Measurements from ENCODE around the gene ABTB2.

Gene ABTB2

GRCh38 chr11:34150494-34151151 is 207.2 kb downstream of the ABTB2 start:
- in situ Hi-C loops (cut with HindIII; ENCODE audit: low pct_ligation_motif_present, low sequenced_read_pairs) = loop anchor here (25.0 kb wide), 1 partner anchor 337 kb away; no protein-coding TSS in a partner anchor
- Histone ChIP-seq H3K36me3 (replicated peaks) (peaks cover 42% of the 10 kb centered on the region), H3K27ac (no peak overlapping the region), H3K4me3 (ENCODE audit: low read depth, low read length) (no peak overlapping the region), H3K27me3 (replicated peaks) (no peaks in the 10 kb centered on the region)
- DNase-seq = no peak
- no peak for TF ChIP-seq CTCF (IDR thresholded peaks at IDR 0.05; ENCODE audit: low read depth, low read length, missing control alignments)

- H3K36me3 ChIP-seq (replicated peaks) = peaks cover 43% of the 10 kb centered on the region
- no peak for DNase-seq
- no peaks in the 10 kb centered on the region for H3K27me3 ChIP-seq (replicated peaks)
- no peak overlapping the region for H3K27ac ChIP-seq
- no peak overlapping the region for H3K4me3 ChIP-seq (ENCODE audit: low read depth, low read length)
- peak; percentile 65 for TF ChIP-seq CTCF (IDR thresholded peaks at IDR 0.05; ENCODE audit: low read depth, low read length, missing control alignments)
- in situ Hi-C loops (cut with HindIII; ENCODE audit: low pct_ligation_motif_present, low sequenced_read_pairs) = loop anchor here (25.0 kb wide), 1 partner anchor 338 kb away; no protein-coding TSS in a partner anchor
Measured at GRCh38 chr11:34149786-34150185, 208.0 kb downstream of the ABTB2 start.

GRCh38 chr11:34149274-34149673 is 208.5 kb downstream of the ABTB2 start:
- H3K27me3 ChIP-seq (replicated peaks) = no peaks in the 10 kb centered on the region
- no peak overlapping the region for H3K27ac ChIP-seq
- H3K4me3 ChIP-seq (ENCODE audit: low read depth, low read length) = no peak overlapping the region
- peaks cover 48% of the 10 kb centered on the region for H3K36me3 ChIP-seq (replicated peaks)
- in situ Hi-C loops (cut with HindIII; ENCODE audit: low pct_ligation_motif_present, low sequenced_read_pairs) = no loop called here
- no peak for TF ChIP-seq CTCF (IDR thresholded peaks at IDR 0.05; ENCODE audit: low read depth, low read length, missing control alignments)
- no peak for DNase-seq

- Histone ChIP-seq H3K36me3 (replicated peaks) (peaks cover 53% of the 10 kb centered on the region), H3K4me3 (ENCODE audit: low read depth, low read length) (no peak overlapping the region), H3K27ac (no peak overlapping the region), H3K27me3 (replicated peaks) (no peaks in the 10 kb centered on the region)
- no peak for DNase-seq
- in situ Hi-C loops (cut with HindIII; ENCODE audit: low pct_ligation_motif_present, low sequenced_read_pairs) = no loop called here
- no peak for TF ChIP-seq CTCF (IDR thresholded peaks at IDR 0.05; ENCODE audit: low read depth, low read length, missing control alignments)
Measured at GRCh38 chr11:34148504-34149165, 209.2 kb downstream of the ABTB2 start.

- H3K27me3 ChIP-seq (replicated peaks) = no peaks in the 10 kb centered on the region
- DNase-seq = no peak
- H3K27ac ChIP-seq = no peak overlapping the region
- peaks cover 62% of the 10 kb centered on the region for H3K36me3 ChIP-seq (replicated peaks)
- TF ChIP-seq CTCF (IDR thresholded peaks at IDR 0.05; ENCODE audit: low read depth, low read length, missing control alignments) = no peak
- no peak overlapping the region for H3K4me3 ChIP-seq (ENCODE audit: low read depth, low read length)
- in situ Hi-C loops (cut with HindIII; ENCODE audit: low pct_ligation_motif_present, low sequenced_read_pairs) = no loop called here
Measured at GRCh38 chr11:34147581-34147980, 210.2 kb downstream of the ABTB2 start.

Data from brain microvascular endothelial cell (primary cell).